GM12874 (cell line): ENCODE results near the gene DUSP2.

Experiments
- TF ChIP-seq, protein P1 (sequence below): IDR thresholded peaks from 2 replicates; pipeline ENCODE4 v1.5.1; 2011; ENCODE audit warnings: low read depth, mild to moderate bottlenecking, control low read depth, low read length, moderate library complexity; ENCODE audit not compliant: insufficient read depth

DUSP2 gene

DNA sequence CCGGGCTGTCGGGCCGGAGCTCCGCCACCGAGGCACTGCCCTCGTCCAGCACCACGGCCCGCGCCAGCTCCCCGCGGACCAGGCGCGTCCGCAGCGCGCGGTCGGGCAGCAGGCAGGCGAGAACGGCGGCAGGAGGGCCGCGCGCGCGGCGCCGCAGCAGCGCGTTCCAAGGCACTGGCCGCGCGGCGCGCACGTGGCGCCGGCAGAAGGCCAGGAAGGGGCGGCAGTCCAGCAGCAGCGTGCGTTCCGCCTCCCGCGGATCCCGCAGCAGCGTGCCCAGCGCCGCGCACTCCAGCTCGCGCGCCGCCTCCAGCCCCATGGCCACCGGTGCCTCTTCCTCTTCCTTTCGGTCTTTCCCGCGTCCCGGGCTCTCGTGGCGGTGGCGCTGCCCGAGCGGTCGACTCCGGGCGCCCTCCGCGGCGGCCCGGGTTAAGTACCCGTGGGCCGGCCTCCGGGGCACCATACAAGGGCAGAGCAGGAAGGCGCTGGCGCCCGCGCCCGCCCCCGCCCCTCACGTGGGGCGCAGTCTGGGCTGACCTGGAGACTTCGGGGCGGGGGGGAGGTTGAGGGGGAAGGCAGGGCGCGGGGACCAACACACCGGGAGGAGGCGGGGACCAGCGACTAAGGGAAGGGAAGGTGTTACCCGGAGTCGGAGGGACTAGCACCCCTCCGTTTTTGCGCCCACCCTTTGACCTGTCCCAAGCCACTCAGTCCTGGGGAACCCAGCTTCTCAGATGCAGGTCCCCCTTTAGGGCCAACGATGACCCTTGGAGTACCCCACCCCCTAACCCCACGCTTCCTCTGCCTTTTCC lies at the start of gene DUSP2:
Gene DUSP2, minus strand, starts transcription at position 405 of the 812 bp plus-strand sequence. Its CDS starts 86 bp downstream, at position 319.
- TF ChIP-seq, protein P1, sequence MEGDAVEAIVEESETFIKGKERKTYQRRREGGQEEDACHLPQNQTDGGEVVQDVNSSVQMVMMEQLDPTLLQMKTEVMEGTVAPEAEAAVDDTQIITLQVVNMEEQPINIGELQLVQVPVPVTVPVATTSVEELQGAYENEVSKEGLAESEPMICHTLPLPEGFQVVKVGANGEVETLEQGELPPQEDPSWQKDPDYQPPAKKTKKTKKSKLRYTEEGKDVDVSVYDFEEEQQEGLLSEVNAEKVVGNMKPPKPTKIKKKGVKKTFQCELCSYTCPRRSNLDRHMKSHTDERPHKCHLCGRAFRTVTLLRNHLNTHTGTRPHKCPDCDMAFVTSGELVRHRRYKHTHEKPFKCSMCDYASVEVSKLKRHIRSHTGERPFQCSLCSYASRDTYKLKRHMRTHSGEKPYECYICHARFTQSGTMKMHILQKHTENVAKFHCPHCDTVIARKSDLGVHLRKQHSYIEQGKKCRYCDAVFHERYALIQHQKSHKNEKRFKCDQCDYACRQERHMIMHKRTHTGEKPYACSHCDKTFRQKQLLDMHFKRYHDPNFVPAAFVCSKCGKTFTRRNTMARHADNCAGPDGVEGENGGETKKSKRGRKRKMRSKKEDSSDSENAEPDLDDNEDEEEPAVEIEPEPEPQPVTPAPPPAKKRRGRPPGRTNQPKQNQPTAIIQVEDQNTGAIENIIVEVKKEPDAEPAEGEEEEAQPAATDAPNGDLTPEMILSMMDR = 0 out of 2 replicates have a peak, but pooled peaks have one; percentile 7

DNA sequence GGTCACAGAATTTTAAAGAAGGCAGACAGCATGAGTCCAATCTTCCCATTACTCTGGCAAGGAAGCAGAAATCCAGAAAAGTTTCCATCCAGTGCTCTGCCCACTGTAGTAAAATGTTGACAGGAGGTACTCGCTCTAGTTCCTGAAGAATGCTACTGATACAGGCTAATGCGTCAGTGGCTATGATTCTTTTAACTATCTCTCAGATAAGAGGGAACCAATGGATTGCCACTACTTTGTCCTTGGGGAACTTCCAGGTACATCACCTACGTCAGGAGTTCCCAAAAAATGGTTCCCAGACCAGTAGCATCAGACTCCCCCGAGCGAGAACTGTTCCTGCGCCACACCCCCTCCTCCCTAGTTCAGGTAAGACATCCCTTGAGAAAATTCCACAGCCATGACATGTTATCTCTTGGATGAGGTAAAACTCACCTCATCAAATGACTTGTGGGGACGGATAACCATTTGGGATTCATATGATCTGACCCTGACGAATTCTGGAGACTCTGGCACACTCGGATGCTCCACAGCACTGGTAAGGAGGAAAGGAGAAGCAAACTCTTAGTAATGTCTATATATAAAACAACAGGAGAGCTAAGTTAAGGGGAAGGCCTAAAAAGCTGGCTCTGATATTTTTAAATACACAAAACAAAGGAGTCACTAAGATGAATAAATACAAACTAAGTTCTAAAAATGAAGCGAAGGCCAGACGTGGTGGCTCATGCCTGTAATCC lies 46.9 kb upstream of the DUSP2 start:
- TF ChIP-seq, protein P1 = no peak

GRCh38 chr2:96188821-96189526 lies 43.7 kb upstream of the DUSP2 start:
- TF ChIP-seq, protein P1 = no peak

DNA sequence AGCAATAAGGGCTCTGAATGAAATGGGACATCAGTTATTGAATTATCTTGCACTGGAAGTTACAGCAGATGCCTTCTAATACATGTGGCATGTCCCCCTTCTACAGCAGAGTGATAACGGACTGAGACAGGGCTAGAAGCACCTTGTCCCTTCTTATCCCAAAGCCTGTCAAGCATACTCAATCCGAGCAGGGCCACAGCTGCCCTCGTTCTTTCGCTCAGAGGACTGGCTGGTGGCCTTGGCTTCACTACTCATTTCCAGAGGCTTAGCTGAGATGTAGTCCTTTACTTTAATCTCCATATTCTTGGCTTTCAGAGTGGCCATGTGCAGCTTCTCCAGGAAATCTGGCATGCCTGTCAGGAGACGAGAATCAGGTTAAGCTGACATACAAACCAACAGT lies 41.3 kb upstream of the DUSP2 start:
- TF ChIP-seq, protein P1 = no peak

DNA sequence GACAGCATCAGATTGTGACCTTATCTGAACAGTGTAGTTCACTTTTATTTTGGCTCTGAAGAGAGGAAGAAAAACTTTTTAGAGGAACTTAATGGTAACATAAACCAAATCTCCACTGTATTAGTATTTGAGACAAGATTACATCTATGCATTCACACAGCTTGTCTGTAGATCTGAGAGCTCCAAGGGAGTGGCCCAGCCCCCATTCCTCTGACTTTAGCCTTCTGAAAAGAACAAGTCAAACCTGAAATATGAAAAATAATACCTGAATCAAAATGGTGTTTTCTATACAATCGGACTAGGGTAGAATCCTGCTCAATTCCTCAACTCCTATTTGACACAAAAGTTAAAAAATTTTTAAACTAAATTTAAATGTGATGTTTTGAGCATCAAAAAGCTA lies 40.3 kb upstream of the DUSP2 start:
- TF ChIP-seq, protein P1 = no peak

GRCh38 chr2:96184989-96185388 lies 39.7 kb upstream of the DUSP2 start:
- TF ChIP-seq, protein P1 = no peak

- TF ChIP-seq, protein P1 = no peak
Measured at GRCh38 chr2:96184188-96184587, 38.9 kb upstream of the DUSP2 start.
